Naive B cell (primary cell): ENCODE data around the gene PCED1A. TPM values are rescaled to one million over a fixed set of nuclear protein-coding genes. Genes with fewer than 3 reads are reported as not detected.

ENCODE experiments used
- ATAC-seq, 2 donors: fragments of 150-1000 bp; cut with Tn5 transposase; 2 replicates each; pipeline ENCODE4 v1.10.0; 2021; ENCODE audit warnings: low read depth in 2 of 2, mild to moderate bottlenecking in 2 of 2, moderate library complexity in 2 of 2
- DNase-seq: peaks from one replicate; pipeline ENCODE4 v3.0.0; 2022
- H3K27ac Mint-ChIP-seq, 6 donors: one replicate each; pipeline ENCODE4 v1.8.0; 2020 to 2022; ENCODE audit warnings: mild to moderate bottlenecking in 6 of 6, mixed read lengths in 6 of 6, moderate library complexity in 5 of 6, inconsistent platforms in 2 of 6
- H3K27me3 Mint-ChIP-seq, 3 donors: one replicate each; pipeline ENCODE4 v1.8.0; 2021 to 2022; ENCODE audit warnings: mixed read lengths in 3 of 3, mild to moderate bottlenecking in 1 of 3
- H3K36me3 Mint-ChIP-seq, 2 donors: one replicate each; pipeline ENCODE4 v1.8.0; 2020 to 2022; ENCODE audit warnings: mixed read lengths in 2 of 2, inconsistent platforms in 1 of 2, mild to moderate bottlenecking in 1 of 2
- H3K4me1 Mint-ChIP-seq, 3 donors: one replicate each; pipeline ENCODE4 v1.8.0; 2020 to 2022; ENCODE audit warnings: mixed read lengths in 3 of 3, inconsistent platforms in 1 of 3, mild to moderate bottlenecking in 1 of 3, moderate library complexity in 1 of 3
- H3K4me3 Mint-ChIP-seq, 8 donors: one replicate each; pipeline ENCODE4 v1.8.0; 2020 to 2022; ENCODE audit warnings: mild to moderate bottlenecking in 8 of 8, mixed read lengths in 8 of 8, moderate library complexity in 8 of 8, inconsistent platforms in 2 of 8
- H3K9me3 Mint-ChIP-seq, 7 donors: one replicate each; pipeline ENCODE4 v1.8.0; 2020 to 2022; ENCODE audit warnings: mixed read lengths in 7 of 7, mild to moderate bottlenecking in 5 of 7, inconsistent platforms in 2 of 7, moderate library complexity in 1 of 7
- polyA plus RNA-seq, 6 donors: library from polyadenylated mRNA; unstranded; fragments of 300-500 nt; fragmentation: Illumina TruSeq; gene quantifications; one replicate each; pipeline ENCODE4 v1.2.3, GENCODE V29; 2021; ENCODE audit warnings: low read depth in 6 of 6

The PCED1A gene
- polyA plus RNA-seq, 6 donors from 2014 or later: 16.6 to 38.4 (median 22.5) TPM

GRCh38 chr20:2804041-2804828 is 36.2 kb downstream of the PCED1A start:
- peaks cover 19 to 28% (median 26%) of the 10 kb centered on the region in 3 donors for H3K4me1 Mint-ChIP-seq
- H3K36me3 Mint-ChIP-seq: peaks cover 0 to 6% of the 10 kb centered on the region in 2 donors
- ATAC-seq: no peak
- peak overlapping the region in 1 of 8 donors; percentile 12 for H3K4me3 Mint-ChIP-seq
- peaks cover 0 to 6% (median 0%) of the 10 kb centered on the region in 7 donors for H3K9me3 Mint-ChIP-seq
- H3K27me3 Mint-ChIP-seq: peaks cover 57 to 79% (median 72%) of the 10 kb centered on the region in 3 donors
- DNase-seq: no peak
- no peak overlapping the region for H3K27ac Mint-ChIP-seq

GRCh38 chr20:2801286-2801728 is 39.1 kb downstream of the PCED1A start:
- peak overlapping the region; percentile 40 to 89 (median 86) for H3K4me3 Mint-ChIP-seq
- peaks cover 0 to 6% of the 10 kb centered on the region in 2 donors for H3K36me3 Mint-ChIP-seq
- peaks cover 0 to 3% (median 0%) of the 10 kb centered on the region in 7 donors for H3K9me3 Mint-ChIP-seq
- peaks cover 23 to 33% (median 32%) of the 10 kb centered on the region in 3 donors for H3K4me1 Mint-ChIP-seq
- peak overlapping the region in 2 of 6 donors; percentile 54 to 67 for H3K27ac Mint-ChIP-seq
- ATAC-seq (peak in 1 of 2 donors; percentile 16), DNase-seq (no peak)
- peaks cover 41 to 85% (median 77%) of the 10 kb centered on the region in 3 donors for H3K27me3 Mint-ChIP-seq

GRCh38 chr20:2800521-2801285 is 39.8 kb downstream of the PCED1A start, which contains the start of gene CPXM1:
Gene CPXM1 (minus strand): TSS chr20:2800627. CDS start chr20:2800572, 55 bp downstream.
- peaks cover 36 to 80% (median 71%) of the 10 kb centered on the region in 3 donors for H3K27me3 Mint-ChIP-seq
- DNase-seq: peak; percentile 14
- H3K4me3 Mint-ChIP-seq: peak within 1 kb of the TSS; percentile 40 to 95 (median 90)
- H3K4me1 Mint-ChIP-seq: peaks cover 23 to 32% (median 29%) of the 10 kb centered on the region in 3 donors
- H3K9me3 Mint-ChIP-seq: peaks cover 0 to 3% (median 0%) of the 10 kb centered on the region in 7 donors
- H3K36me3 Mint-ChIP-seq: peaks cover 0 to 6% of the 10 kb centered on the region in 2 donors
- H3K27ac Mint-ChIP-seq: peak within 1 kb of the TSS in 5 of 6 donors; percentile 54 to 93 (median 70)
- ATAC-seq: peak; percentile 64 to 70

- Mint-ChIP-seq H3K4me3 (peak overlapping the region; percentile 40 to 95 (median 88)), H3K27me3 (peaks cover 36 to 75% (median 65%) of the 10 kb centered on the region in 3 donors), H3K4me1 (peaks cover 23 to 32% (median 29%) of the 10 kb centered on the region in 3 donors), H3K36me3 (peaks cover 0 to 6% of the 10 kb centered on the region in 2 donors), H3K27ac (peak overlapping the region in 3 of 6 donors; percentile 7 to 93 (median 86)), H3K9me3 (peaks cover 0 to 3% (median 0%) of the 10 kb centered on the region in 7 donors)
- no peak for ATAC-seq
- DNase-seq: no peak
These were observed 40.6 kb downstream of the PCED1A start for GRCh38 chr20:2799688-2800520.

DNA sequence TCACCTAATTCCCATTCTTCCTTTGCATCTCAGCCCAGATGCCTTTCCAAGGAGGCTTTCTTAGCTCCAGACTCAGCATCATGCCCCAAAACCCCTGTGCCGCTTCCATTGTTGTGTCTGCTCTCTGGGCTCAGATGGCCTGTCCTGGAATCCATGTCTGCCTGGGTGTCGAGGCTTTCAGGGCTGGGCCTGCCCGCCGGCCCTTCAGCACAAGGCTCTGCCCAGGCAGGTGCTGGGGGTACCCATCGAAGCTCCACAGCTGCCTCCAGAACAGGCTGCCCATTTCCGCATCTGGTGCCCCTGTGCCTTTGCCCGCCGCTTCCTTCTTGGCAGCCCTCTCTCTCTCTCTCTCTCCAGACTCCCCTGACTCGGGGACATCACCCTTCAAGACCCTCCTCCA is 41.2 kb downstream of the PCED1A start:
- peaks cover 23 to 32% (median 29%) of the 10 kb centered on the region in 3 donors for H3K4me1 Mint-ChIP-seq
- H3K9me3 Mint-ChIP-seq: peaks cover 0 to 3% (median 0%) of the 10 kb centered on the region in 7 donors
- H3K27ac Mint-ChIP-seq: peak overlapping the region in 1 of 6 donors; percentile 26
- DNase-seq (no peak), ATAC-seq (no peak)
- H3K4me3 Mint-ChIP-seq: peak overlapping the region; percentile 40 to 95 (median 88)
- H3K27me3 Mint-ChIP-seq: peaks cover 33 to 75% (median 61%) of the 10 kb centered on the region in 3 donors
- peaks cover 0 to 6% of the 10 kb centered on the region in 2 donors for H3K36me3 Mint-ChIP-seq

DNA sequence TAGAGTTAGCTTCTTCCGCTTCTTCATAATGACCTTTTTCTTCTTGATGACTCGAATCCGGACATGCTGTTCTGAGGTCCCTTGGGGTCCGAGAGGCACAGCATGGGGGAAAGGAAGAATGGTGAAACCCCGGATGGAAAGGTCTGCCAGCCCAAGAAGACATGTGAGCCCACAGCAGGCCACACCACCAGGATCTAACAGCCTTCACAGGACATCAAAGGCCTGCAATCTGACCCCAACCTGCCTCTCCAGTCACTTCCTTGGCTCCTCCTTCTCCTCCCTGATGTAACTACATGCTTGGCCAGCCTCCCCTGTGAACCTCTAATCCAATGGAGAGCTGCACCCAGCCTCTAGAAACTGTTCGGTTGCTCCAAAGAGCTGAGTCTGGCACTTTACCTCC is 41.6 kb downstream of the PCED1A start:
- peak overlapping the region in 7 of 8 donors; percentile 30 to 95 (median 85) for H3K4me3 Mint-ChIP-seq
- H3K9me3 Mint-ChIP-seq: peaks cover 0 to 3% (median 0%) of the 10 kb centered on the region in 7 donors
- peak overlapping the region in 1 of 6 donors; percentile 49 for H3K27ac Mint-ChIP-seq
- H3K36me3 Mint-ChIP-seq: peaks cover 0 to 6% of the 10 kb centered on the region in 2 donors
- peaks cover 23 to 32% (median 29%) of the 10 kb centered on the region in 3 donors for H3K4me1 Mint-ChIP-seq
- no peak for DNase-seq
- ATAC-seq: no peak
- H3K27me3 Mint-ChIP-seq: peaks cover 30 to 75% (median 57%) of the 10 kb centered on the region in 3 donors

DNA sequence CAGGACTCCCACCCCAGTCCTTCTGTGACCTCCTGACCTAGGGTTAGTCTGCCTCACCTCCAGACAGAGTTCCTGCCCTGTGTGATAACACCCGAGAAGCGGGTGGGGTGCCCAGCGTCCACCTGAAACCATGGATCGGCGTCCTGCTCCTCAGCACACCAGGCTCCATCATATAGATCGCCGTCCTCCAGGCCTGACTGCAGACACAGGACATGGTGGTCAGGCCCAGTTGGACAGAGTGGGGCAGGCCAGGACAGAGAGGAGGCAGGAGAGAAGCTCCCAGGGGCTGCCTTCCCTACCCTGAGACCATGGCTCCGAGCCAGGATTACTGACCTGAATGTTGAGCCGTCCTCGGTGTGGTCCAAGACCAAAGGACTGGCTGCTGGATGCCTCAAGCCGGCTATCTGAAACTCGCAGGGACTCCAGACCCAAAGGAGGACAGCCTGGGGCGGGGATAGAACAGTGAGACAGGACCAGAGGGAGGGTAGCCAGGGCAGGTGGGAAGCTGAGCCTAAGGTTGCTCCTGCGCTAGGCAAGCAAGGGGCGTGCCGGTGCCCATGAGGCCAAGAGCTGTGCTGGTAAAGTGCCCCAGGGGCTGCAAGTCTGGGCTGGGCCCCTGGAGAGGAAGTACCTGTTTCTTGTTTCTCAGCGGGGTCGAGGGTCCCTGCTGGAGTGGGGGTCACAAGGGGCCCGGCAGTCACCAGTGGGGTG is 42.2 kb downstream of the PCED1A start:
- Mint-ChIP-seq H3K27me3 (peaks cover 30 to 76% (median 61%) of the 10 kb centered on the region in 3 donors), H3K9me3 (peaks cover 0 to 3% (median 0%) of the 10 kb centered on the region in 7 donors), H3K27ac (peak overlapping the region in 1 of 6 donors; percentile 61), H3K4me1 (peaks cover 23 to 32% (median 29%) of the 10 kb centered on the region in 3 donors), H3K4me3 (peak overlapping the region in 7 of 8 donors; percentile 37 to 83 (median 57)), H3K36me3 (peaks cover 0 to 6% of the 10 kb centered on the region in 2 donors)
- ATAC-seq: no peak
- no peak for DNase-seq

DNA sequence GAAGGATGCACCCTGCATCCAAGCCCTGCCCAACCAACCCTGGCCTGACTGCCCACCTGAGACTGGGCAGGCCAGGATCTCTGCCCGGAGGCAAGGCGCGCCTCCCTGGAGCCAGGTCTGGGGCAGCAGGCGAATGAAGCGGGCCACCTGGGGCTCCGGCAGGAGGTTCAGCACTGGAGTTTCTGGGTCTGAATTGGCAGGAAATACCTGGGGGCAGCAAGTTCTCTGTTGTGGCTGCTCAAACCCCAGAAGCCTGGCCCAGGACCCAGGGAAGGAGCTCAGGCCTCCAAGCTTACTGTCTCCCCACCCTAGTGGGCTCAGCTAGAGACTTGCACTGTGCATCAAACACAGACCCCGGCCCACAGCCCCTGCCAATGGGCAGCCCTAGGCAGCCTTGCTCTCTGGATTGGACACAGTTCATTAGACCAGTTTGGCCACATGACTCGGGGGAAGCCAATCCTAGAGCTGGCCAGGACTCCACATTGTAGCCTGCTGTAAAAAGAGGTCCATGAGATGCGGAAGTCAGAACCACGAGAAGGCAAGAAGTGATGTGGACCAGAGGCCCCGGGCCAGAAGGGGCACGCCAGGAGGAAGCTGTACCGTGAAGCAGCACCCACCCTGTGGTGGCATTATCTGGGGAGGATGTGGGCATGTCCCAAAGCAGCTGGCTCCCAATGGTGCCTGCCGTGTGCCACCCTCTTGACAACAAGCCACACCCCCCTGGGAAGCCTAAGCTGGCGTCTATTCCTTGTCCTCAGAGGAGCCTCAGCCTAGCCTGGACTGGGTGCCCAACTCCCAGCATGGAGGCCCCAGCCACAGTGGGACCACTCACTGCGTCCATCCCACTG is 43.1 kb downstream of the PCED1A start:
- ATAC-seq: no peak
- H3K4me3 Mint-ChIP-seq: no peak overlapping the region
- H3K27me3 Mint-ChIP-seq: peaks cover 29 to 76% (median 60%) of the 10 kb centered on the region in 3 donors
- DNase-seq: no peak
- peaks cover 23 to 29% (median 29%) of the 10 kb centered on the region in 3 donors for H3K4me1 Mint-ChIP-seq
- peaks cover 0 to 6% of the 10 kb centered on the region in 2 donors for H3K36me3 Mint-ChIP-seq
- peaks cover 0 to 3% (median 0%) of the 10 kb centered on the region in 7 donors for H3K9me3 Mint-ChIP-seq
- H3K27ac Mint-ChIP-seq: peak overlapping the region in 1 of 6 donors; percentile 63

DNA sequence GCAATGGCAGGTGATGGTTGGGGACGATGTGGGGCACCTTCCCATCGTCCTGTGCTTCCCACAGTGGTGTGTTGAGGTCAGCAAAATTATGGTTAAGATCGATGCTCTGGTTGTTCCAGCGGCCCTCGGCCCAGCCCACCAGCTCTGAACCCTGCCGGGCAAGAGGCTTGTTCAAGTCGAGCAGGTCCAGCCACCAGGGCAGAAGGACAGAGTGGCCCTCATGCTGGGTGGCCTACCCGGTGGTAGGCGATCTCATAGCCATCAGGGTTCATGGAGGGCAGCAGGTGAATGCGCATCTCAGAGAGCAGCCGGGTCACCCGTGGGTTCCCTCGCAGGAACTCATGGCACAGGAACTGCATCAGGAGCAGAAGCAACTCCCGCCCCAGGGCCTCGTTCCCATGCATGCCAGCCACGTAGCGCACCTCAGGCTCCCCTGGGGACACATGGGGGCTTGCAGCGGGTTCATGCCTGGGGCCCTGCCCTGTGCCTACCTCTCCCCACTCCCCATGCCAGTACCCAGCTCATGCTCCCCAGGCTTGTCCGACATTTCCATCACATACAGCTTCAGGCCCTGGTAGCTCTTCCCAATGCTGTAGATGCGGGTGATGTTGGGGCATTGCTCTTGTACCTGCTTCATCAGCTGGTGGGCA is 44.3 kb downstream of the PCED1A start:
- Mint-ChIP-seq H3K9me3 (no peaks in the 10 kb centered on the region), H3K4me1 (peaks cover 20 to 24% (median 22%) of the 10 kb centered on the region in 3 donors), H3K4me3 (no peak overlapping the region), H3K27ac (no peak overlapping the region), H3K36me3 (peaks cover 0 to 6% of the 10 kb centered on the region in 2 donors), H3K27me3 (peaks cover 27 to 71% (median 52%) of the 10 kb centered on the region in 3 donors)
- no peak for DNase-seq
- ATAC-seq: no peak

- DNase-seq (no peak), ATAC-seq (no peak)
- H3K4me1 Mint-ChIP-seq: peaks cover 14 to 17% (median 17%) of the 10 kb centered on the region in 3 donors
- H3K4me3 Mint-ChIP-seq: peak overlapping the region in 1 of 8 donors; percentile 6
- H3K36me3 Mint-ChIP-seq: peaks cover 0 to 6% of the 10 kb centered on the region in 2 donors
- no peak overlapping the region for H3K27ac Mint-ChIP-seq
- H3K9me3 Mint-ChIP-seq: no peaks in the 10 kb centered on the region
- peaks cover 22 to 67% (median 48%) of the 10 kb centered on the region in 3 donors for H3K27me3 Mint-ChIP-seq
These were observed 45.0 kb downstream of the PCED1A start for GRCh38 chr20:2795451-2795850.
